NCI-H2107 (cell line): ENCODE measurements around the gene SLC1A2.
"Not testable (repeated sequence)": the region's sequence is repeated elsewhere in the genome, so short reads cannot be mapped to it uniquely, and the experiment has no call there.

Experiments used
- DNase-seq: peaks from one replicate; lab custom pipeline; 2025; lab: John Stamatoyannopoulos, UW

Gene SLC1A2

DNA sequence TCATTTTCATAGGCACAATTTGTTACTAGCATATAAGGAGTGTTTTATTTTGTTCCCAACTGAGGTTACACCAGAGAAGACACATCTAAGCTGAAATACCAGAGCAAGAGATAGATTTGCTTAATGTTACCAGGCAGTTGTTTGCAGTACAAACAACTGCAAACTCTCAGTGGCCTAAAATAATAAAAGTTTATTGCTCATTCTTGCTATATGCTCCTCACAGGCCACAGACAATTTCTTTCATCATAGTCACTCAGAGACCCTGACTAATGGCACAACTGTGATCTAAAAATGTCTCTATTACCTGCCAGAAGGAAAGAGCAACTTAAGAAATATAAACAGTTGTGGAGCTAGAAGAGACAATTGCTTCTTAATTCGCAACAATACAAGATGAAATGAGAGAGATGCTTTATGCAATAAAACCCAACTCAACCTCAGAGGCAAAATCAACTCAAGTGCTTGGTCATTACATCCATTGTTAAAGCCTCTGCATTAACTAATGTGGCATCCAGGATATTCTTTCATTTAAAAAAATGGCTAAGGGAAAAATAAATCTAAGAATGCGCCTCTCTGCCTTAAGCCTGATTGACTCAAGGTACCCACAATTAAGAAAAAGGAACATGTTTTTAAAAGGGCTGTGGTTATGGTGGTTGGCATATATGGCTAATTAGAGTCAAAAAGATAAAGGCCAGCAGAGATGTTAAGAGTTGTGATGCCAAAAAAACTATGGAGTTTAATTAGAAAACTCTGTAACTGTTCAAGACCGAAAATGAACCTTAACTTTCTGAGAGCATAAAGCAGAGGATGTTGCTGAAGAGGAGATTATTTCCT, 176.7 kb downstream of the SLC1A2 start:
- no peak for DNase-seq

DNA sequence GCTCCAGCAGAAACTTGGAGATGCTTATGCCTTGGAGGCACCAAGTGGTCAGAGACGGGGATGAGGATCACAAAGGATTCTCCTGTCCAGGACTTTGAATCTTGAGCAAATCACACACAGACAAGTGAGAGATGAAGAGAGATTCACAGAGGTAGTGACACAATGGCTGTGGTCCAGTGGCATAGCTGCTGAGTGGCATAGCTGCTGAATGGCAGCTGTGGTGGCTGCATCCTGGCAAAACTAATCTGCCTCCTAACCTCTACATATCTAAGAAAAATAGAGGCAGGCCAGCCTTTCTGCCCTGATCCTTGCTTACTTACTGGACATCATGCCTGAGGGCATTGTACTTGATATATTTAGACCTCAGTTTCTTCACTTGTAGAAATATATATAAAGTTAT, 177.8 kb downstream of the SLC1A2 start:
- DNase-seq: no peak

DNA sequence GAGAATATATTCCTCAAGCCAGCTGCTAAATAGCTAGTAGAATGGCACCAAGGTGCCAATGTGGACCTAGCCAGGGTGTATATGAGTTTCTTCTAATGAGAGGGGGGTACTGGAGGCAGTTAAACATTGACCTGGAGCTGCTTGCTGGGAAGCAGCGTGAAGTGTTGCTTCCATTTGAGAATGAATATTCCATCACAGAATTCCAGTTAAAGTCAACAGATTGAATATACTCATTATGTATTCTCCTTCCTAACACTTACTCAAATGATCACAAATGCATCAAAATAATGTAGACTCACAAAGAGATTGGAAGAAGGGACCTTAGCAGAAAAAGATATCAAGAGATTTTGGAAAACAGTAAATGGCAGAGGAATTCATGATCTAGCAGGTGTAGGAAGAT, 178.3 kb downstream of the SLC1A2 start:
- no peak for DNase-seq

DNA sequence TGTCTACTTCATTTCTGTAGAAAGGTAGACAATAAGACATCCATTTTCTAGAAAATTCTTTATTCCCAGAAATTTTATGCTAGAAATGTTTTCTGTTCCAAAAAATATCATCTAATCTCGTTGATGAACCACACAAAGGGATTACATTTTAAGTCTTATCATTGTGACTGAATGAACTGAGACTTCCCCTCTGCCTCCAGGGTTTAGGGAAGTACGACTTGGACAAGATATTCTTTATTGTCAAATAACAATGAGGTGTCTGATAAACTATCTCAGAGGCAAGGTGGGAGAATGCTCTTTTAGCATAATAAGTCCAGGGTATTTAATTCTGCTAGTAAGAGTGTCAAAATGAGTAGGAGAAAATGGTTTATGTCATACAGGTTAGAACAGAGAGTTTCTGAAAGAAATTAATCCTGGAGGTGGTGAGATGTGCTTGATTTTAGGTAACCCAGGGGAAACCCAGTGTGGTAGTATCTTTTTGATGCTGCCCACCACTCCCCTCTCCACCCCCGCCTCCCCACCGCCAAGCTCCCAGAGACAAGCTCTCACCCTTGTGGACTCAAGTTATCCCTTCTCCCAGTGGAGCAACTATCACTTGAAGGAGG, 179.8 kb downstream of the SLC1A2 start:
- DNase-seq: no peak

DNA sequence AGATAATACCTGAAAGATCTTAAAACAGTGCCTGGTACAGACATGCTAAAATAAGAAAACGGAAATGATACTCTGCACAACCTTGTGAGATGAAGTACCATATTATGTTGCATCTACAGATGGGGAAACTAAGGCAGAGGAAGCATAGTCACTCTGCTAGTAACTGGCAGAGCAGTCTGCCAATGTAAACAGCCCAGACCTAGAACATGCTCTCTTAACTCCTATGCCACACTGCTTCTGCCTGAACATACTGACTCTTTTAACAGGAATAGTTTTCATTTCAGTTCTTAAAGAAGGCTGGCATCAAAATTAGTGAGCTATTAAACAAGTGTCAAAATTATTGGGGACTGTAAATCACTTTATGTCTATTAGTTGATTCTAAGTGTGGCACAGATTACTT, 180.5 kb downstream of the SLC1A2 start:
- no peak for DNase-seq

DNA sequence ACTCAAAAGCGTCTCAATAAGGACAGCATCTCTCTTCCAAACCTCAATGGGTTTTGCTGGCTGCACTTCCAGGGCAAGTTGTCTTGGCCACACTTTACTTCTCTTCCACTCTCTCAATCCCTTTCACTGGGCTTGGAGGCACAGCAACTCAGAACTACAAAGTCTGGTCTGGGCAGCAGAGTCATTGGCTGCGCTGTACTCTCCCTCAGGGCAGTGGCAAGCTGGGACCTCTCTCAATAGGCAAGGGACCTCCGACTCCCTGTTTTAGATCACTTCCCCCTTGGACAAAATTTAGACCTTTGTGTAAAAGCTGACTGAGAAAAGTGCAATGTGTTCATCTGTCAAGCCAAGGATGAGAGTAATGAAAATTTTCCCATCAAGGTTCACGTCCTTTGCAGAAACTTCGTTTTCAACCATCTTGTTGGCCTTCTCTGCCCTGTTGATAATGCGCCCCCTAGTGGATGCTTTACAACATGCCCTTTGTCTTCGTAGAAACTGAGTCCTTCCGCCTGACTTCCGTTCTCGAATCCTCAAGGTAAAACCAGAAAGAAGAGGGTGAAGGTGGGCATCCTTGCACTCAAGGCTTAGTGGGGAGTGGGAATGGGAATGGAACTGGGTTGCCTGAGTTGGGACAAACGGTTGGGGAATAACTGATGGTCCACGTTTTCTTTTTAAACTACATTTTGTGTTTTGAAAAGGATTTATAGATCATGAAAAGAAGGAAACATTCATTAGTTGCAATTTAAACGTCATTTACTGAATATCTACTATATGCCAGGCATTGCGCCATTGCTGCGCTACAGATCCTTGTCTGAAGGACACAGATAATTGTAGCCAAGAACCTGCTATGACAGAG, 181.3 kb downstream of the SLC1A2 start:
- peak; percentile 22 for DNase-seq

DNA sequence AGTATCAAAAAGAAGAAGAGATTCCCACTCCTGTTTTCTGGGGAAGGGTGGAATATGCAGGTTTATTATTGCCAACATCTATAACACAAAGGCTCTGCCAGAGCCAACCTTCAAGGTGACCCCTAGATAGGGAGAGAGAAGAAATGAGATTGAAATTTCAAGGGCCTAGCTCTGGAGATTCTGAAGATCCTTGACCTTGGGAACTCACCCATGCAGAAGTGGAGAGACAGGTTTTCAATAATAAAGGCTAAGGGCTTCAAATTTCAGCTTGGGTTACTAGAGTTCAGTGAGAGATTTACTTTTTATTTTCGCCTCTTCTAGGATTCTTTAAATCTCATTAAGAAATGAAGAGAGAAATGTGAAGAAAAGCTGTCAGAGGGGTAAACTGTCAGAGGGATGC, 182.0 kb downstream of the SLC1A2 start:
- DNase-seq: no peak

DNA sequence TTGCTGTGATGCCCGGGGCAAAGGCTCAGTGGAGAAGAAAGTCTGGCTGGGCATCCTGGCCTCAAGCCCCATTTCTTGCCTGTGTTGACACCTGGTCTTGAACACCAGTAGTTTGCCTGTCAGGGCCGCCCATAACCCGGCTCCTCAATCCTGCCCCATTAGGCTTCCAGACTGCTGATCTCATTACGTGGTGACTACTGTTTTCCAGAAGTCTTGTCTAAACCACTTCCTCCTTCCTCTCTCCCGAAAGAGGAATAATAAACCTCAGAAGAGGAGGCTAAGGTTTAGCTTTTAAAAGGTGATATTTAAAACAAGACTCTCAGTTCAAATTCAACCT, 182.7 kb downstream of the SLC1A2 start:
- DNase-seq: no peak

DNA sequence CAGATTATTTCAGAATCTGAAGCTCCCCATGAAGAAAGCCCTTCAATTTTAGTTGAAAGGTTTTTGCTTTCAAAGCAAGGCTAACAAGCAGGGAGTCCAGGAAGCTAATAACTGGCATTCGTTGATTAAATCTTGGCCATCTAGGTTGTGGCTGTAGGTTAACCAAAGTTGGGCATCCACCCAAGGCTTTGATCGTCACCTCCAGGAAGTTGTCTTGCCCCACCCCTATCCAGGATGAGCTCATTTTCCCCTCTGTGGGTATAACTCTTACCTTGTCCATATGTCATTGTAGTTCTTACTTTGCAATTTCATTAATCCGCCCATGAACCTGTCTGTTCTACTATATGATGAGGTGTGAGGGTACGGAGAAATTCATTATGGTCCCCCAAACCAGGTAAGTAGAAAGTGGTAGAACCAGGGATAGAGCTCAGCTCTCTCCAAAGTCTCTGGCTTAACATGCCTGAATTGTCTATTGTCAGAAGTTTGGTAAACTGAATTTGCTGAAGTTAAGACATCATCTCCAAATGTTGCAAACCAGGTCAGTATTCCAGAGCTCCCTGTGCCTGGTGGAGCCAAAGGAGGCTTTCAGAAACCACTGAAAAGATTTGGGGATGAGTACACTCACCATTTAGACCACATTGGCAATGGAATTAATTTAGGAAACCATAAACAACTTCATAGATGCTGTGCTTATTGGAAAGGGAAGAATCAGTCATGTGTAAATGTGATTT, 183.3 kb downstream of the SLC1A2 start:
- no peak for DNase-seq

DNA sequence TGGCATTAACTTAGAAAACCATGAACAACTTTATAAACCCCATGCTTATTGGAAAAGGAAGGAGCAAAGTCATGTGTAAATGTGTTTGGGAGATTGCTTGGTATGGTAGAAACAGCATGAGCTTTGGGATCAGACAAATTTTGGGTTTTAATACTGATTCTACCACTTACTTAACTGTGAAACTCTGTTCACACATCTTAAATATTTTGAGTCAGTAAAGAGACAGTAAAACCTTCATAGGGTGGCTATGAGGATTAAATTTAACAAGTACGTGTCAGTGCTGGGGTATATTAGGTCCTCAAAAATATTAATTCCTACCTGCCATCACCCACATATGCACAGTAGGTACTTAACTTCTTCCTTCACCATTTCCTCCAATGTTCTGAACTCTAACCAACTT, 183.9 kb downstream of the SLC1A2 start:
- DNase-seq: no peak

DNA sequence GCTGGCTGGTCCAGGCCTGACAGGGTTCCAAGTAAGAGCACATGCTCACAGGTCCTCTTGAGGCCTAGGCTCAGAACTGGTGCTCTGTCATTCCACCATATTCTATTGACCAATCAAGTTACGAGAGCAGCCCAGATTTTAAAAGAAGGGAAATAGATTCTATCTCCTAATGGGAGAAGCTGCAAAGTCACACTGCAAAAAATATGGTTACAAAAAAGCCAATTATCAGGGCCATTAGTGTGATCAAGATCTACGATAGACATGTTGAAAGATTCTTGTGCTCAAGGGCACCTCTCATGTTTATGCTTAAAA, 184.2 kb downstream of the SLC1A2 start:
- DNase-seq: no peak

DNA sequence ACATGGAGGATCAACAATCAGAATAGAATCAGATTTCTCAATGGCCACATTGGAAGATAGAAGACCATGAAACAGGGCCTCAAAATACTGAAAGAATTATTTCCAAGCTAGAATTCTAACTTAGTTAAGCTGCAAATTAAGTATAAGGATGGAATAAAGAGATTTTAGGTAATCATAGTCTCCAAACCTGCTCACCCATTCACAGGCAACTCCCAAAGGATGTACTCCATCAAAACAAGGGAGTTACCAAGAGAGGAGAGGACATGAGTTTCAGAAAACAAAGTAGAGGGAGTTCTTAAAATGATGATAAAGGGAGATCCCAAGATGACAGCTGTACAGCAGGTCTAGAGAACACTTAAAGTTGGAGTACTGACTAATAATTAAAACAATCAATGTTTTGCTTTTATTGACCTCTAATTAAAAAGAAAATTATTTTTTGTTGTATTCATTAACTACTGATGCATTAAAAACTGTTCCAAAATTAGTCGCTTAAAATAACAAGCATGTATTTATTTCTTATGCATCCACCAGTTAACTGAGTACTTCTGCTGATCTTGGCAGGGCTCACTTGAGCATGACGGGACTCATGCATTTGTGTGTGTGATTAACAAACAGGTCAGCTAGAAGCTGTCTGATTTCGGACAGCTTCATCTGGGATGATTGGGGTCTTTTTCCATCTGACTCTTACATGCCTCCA, 184.8 kb downstream of the SLC1A2 start:
- DNase-seq: no peak

DNA sequence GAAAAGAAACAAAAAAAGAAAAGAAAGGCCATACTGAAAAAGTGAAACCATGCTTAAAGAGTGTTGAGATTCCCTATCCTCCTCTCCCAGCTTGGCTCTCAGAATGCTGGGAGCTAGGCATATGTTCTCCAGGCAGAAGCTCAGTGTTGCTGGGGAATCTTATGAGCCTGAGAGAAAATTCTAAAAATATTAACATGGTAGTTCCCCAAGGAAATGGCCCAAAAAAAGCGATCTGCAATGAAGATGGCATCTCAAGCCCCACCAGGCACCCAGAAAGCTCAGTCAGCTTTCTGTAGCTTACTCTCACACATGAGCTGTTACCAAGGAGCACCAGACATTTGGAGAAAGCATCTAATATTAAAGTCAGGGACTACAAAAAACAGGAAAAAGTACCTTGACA, 185.8 kb downstream of the SLC1A2 start:
- no peak for DNase-seq

DNA sequence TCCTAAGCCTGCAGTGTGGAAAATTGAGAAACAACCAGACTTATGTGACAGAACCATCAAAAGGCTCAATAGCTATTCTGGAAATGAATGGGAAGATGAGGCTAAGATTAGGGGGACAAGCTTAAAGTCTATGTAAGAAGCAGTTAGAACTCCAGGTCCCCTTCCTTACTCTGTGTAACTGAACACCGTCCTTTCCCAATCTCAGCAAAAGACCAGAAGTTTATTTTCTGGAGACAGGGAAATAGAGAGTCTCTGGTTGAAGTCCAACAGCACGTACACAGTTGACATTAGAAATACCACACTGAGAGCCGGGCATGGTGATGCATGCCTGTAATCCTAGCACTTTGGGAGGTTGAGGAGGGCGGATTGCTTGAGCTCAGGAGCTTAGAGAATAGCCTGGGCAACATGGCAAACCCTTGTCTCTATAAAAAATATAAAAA, 186.4 kb downstream of the SLC1A2 start:
- DNase-seq: no peak

DNA sequence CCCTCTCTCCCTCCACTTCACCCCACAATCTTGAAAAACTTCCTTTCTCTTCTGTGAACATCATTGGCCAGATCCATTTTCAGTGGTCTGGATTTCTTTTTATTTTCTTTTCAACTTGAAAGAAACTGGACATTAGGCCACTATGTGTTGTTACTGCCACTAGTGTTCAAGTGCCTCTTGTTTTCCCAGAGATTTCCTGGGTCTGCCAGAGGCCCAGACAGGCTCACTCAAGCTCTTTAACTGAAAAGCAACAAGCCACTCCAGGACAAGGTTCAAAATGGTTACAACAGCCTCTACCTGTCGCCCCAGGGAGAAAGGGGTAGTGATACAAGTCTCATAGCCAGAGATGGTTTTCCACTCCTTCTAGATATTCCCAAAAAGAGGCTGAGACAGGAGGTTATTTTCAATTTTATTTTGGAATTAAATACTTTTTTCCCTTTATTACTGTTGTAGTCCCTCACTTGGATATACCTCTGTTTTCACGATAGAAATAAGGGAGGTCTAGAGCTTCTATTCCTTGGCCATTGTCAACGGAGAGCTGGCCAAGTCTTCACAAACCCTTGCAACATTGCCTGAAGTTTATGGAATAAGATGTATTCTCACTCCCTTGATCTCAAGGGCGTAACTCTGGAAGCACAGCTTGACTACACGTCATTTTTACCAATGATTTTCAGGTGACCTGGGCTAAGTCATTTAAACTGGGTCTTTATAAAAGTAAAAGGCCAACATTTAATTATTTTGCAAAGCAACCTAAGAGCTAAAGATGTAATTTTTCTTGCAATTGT, 188.1 kb downstream of the SLC1A2 start:
- DNase-seq: no peak

DNA sequence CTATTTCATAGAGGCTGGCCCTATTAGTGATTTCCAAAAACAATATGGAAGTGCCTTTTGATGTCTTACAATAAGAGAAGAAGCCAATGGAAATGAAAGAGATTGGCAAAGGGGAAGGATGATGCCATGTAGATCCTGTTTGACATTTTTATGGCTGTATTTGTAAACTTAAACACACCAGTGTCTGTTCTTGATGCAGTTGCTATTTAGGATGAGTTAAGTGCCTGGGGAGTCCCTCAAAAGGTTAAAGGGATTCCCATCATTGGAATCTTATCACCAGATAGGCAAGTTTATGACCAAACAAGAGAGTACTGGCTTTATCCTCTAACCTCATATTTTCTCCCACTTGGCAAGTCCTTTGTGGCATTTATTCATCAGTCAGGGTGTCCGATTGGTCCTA, 189.0 kb downstream of the SLC1A2 start:
- no peak for DNase-seq

DNA sequence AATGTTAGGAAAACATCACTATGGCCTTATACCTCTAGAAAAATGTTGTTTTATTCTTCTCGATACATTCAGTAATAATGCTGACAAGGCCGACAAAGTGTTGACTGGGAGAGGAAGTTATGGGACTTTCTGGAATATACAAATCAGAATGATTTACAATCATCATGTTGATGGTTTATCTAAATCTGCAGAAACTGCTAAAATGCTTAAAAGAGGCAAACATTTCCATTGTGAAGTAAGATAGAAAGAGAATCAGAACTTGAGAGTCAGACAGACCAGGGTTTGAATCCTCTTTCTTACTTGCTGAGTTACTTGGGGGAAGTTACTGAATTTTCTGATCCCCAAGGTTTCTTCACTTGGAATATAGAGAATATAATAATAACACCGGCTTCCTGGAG, 191.0 kb downstream of the SLC1A2 start:
- DNase-seq: no peak

DNA sequence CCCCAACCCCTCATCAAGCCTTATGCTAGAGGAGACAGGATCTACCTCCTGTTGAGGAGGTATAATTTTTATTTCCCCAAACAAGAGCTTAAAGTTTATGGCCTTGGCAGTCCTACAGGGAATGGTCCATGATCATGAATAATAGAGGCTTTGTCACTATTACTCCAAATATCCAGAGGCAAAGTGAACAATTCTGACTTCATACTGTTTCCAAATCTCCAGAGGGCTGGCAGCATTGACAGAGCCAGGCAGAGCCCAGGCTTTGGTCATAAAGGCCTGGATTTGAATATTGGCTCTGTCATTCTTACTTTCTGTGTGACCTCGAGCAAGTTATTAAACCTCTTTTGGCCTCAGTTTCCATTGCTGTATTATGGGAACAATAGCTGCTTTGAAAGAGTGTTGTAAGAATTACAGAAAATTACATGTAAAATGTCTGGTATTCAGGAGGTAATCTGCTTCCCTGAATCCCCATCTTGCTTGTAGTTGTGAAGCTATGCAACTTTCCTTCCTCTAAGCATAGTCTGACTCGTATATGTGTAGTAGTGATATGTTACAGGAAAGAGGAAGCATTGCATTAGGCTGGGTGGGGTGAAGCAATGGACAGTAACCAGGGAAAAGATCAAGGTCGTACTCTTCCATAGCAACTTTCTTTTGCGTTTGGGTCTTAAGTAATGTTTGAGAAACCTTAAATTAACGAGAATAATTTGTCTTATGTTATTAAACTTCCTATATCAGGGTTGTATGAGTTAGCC, 191.6 kb downstream of the SLC1A2 start:
- DNase-seq: no peak

DNA sequence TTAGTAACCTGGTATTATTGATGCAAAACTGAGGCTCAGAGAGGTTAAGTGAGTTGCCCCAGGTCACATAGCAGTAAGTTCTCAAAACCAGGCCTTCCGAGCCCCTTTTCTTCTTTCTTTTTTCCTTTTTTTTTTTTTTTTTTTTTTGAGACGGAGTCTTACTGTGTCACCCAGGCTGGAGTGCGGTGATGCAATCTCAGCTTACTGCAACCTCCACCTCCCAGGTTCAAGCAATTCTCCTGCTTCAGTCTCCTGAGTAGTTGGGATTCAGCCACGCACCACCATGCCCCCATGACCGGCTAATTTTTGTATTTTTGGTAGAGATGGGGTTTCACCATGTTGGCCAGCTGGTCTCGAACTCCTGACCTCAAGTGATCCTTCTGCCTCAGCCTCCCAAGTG, 192.6 kb downstream of the SLC1A2 start:
- not testable (repeated sequence) for DNase-seq

DNA sequence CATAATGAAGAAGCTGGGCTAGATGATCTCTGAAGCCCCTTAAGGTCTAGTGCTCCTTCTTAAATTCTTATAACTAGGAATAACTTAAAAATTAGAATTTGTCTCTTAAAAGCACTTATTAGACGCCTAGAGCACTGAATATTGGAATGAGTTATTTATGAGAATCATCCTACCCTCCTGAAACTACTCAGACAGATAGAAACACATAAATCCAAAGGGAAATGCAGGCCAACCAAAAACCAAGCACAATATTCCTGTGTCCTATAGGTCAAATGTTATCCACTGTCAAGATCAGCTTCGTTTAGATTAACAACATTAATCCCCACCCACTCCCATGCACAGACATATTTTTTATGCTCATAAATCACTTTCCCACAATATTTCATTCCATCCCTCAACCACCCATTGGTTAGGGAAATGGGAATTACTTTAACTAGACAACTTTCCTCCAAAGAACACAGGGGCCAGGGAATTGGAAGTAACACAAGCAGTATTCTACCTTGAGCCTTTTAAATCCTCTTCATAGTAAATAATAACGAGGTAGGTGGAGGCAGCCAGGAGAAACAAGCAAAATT, 193.3 kb downstream of the SLC1A2 start:
- no peak for DNase-seq
